ENCODE data around the gene ACTL10.

The ACTL10 gene

GRCh38 chr20:33635341-33635740 is 31.4 kb upstream of the ACTL10 start:
- TF ChIP-seq ZBTB7A (IDR thresholded peaks at IDR 0.05; ENCODE audit: low read depth) (no peak), FOXM1 (IDR thresholded peaks at IDR 0.05; ENCODE audit: borderline replicate concordance, low read depth) (no peak), EP300 (IDR thresholded peaks at IDR 0.05; ENCODE audit: borderline replicate concordance) (no peak), CEBPB (IDR thresholded peaks at IDR 0.05) (no peak), RAD21 (IDR thresholded peaks at IDR 0.05; ENCODE audit: low read depth) (no peak), TAF1 (IDR thresholded peaks at IDR 0.05; ENCODE audit: low read depth) (no peak), TCF12 (IDR thresholded peaks at IDR 0.05; ENCODE audit: low read depth) (no peak)

- TF ChIP-seq YY1 (IDR thresholded peaks at IDR 0.05; ENCODE audit: low read depth) = no peak
- TF ChIP-seq NFIC (IDR thresholded peaks at IDR 0.05) = no peak
- TF ChIP-seq, protein P1, sequence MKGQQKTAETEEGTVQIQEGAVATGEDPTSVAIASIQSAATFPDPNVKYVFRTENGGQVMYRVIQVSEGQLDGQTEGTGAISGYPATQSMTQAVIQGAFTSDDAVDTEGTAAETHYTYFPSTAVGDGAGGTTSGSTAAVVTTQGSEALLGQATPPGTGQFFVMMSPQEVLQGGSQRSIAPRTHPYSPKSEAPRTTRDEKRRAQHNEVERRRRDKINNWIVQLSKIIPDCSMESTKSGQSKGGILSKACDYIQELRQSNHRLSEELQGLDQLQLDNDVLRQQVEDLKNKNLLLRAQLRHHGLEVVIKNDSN (IDR thresholded peaks at IDR 0.05) = no peak
- TF ChIP-seq CREB1 (IDR thresholded peaks at IDR 0.05; ENCODE audit: low read depth) = no peak
- TF ChIP-seq, protein P2, sequence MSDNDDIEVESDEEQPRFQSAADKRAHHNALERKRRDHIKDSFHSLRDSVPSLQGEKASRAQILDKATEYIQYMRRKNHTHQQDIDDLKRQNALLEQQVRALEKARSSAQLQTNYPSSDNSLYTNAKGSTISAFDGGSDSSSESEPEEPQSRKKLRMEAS (IDR thresholded peaks at IDR 0.05) = no peak
- no peak for TF ChIP-seq RAD21 (IDR thresholded peaks at IDR 0.05; ENCODE audit: low read depth)
- no peak for TF ChIP-seq FOXM1 (IDR thresholded peaks at IDR 0.05; ENCODE audit: borderline replicate concordance, low read depth)
- TF ChIP-seq, protein P3, sequence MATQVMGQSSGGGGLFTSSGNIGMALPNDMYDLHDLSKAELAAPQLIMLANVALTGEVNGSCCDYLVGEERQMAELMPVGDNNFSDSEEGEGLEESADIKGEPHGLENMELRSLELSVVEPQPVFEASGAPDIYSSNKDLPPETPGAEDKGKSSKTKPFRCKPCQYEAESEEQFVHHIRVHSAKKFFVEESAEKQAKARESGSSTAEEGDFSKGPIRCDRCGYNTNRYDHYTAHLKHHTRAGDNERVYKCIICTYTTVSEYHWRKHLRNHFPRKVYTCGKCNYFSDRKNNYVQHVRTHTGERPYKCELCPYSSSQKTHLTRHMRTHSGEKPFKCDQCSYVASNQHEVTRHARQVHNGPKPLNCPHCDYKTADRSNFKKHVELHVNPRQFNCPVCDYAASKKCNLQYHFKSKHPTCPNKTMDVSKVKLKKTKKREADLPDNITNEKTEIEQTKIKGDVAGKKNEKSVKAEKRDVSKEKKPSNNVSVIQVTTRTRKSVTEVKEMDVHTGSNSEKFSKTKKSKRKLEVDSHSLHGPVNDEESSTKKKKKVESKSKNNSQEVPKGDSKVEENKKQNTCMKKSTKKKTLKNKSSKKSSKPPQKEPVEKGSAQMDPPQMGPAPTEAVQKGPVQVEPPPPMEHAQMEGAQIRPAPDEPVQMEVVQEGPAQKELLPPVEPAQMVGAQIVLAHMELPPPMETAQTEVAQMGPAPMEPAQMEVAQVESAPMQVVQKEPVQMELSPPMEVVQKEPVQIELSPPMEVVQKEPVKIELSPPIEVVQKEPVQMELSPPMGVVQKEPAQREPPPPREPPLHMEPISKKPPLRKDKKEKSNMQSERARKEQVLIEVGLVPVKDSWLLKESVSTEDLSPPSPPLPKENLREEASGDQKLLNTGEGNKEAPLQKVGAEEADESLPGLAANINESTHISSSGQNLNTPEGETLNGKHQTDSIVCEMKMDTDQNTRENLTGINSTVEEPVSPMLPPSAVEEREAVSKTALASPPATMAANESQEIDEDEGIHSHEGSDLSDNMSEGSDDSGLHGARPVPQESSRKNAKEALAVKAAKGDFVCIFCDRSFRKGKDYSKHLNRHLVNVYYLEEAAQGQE (IDR thresholded peaks at IDR 0.05; ENCODE audit: low read depth) = no peak
- TF ChIP-seq ZBTB7A (IDR thresholded peaks at IDR 0.05; ENCODE audit: low read depth) = no peak
- no peak for TF ChIP-seq EGR1 (IDR thresholded peaks at IDR 0.05)
- no peak for TF ChIP-seq TAF1 (IDR thresholded peaks at IDR 0.05; ENCODE audit: low read depth)
- TF ChIP-seq TCF12 (IDR thresholded peaks at IDR 0.05; ENCODE audit: low read depth) = no peak
- no peak for TF ChIP-seq TEAD4 (IDR thresholded peaks at IDR 0.05)
- no peak for TF ChIP-seq CEBPB (IDR thresholded peaks at IDR 0.05)
These were observed 30.0 kb upstream of the ACTL10 start for GRCh38 chr20:33636776-33637175.

DNA sequence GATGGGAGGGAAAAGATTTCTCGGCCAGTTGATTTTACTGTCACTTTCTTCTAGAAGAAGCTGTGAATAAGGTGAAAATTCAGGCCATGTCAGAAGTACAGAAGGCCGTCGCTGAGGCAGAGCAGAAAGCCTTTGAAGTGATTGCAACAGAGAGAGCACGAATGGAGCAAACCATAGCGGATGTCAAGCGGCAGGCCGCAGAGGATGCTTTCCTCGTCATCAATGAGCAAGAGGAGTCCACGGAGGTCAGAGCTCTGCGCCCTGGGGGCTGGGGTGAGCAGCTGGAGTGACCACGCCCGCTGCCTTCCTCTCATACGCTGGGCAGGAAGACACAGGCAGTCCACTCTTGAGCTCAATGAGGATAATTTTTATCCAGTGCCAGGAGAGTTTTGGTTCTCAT is 26.5 kb upstream of the ACTL10 start:
- TF ChIP-seq ZBTB7A (IDR thresholded peaks at IDR 0.05; ENCODE audit: low read depth) (no peak), EGR1 (IDR thresholded peaks at IDR 0.05) (no peak), TAF1 (IDR thresholded peaks at IDR 0.05; ENCODE audit: low read depth) (no peak), EP300 (IDR thresholded peaks at IDR 0.05; ENCODE audit: borderline replicate concordance) (no peak), NFIC (IDR thresholded peaks at IDR 0.05) (no peak), RAD21 (IDR thresholded peaks at IDR 0.05; ENCODE audit: low read depth) (no peak), TCF12 (IDR thresholded peaks at IDR 0.05; ENCODE audit: low read depth) (no peak), FOXM1 (IDR thresholded peaks at IDR 0.05; ENCODE audit: borderline replicate concordance, low read depth) (no peak), YY1 (IDR thresholded peaks at IDR 0.05; ENCODE audit: low read depth) (no peak)
- TF ChIP-seq, protein P3 (IDR thresholded peaks at IDR 0.05; ENCODE audit: low read depth) = no peak
- TF ChIP-seq, protein P2 (IDR thresholded peaks at IDR 0.05) = no peak

DNA sequence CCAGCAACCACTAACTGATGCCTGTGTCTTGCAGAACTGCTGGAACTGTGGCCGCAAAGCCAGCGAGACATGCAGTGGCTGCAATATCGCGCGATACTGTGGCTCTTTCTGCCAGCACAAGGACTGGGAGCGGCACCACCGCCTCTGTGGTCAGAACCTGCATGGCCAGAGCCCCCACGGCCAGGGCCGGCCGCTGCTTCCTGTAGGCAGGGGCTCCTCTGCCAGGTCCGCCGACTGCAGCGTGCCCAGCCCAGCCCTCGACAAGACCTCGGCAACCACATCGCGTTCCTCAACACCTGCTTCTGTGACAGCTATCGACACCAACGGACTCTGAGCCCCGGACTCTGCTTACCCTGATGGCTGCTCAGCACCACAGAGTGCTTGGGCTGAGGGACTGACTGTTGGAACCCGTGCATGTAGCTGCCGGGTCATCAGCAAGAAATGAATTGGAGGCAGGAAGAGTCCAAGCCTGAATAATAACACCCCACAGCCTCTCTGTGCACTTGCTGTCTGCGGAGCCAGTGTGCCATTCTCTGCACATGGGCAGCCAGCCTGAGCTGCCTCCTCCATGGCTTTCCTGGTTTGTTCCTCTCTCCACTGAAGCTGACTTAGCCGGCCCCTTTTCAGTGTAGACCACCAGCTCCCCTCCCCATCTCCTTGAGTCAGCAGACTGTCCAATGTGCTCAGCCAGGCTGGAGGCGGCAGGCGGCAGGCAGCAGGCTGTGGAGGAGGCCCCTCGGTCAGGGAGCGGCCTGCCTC is 22.3 kb upstream of the ACTL10 start:
- TF ChIP-seq CEBPB (IDR thresholded peaks at IDR 0.05) (no peak), FOXM1 (IDR thresholded peaks at IDR 0.05; ENCODE audit: borderline replicate concordance, low read depth) (no peak), NFIC (IDR thresholded peaks at IDR 0.05) (no peak), RAD21 (IDR thresholded peaks at IDR 0.05; ENCODE audit: low read depth) (no peak), ZBTB7A (IDR thresholded peaks at IDR 0.05; ENCODE audit: low read depth) (no peak), TAF1 (IDR thresholded peaks at IDR 0.05; ENCODE audit: low read depth) (no peak), EGR1 (IDR thresholded peaks at IDR 0.05) (no peak), TEAD4 (IDR thresholded peaks at IDR 0.05) (no peak), EP300 (IDR thresholded peaks at IDR 0.05; ENCODE audit: borderline replicate concordance) (no peak)
- TF ChIP-seq, protein P1 (IDR thresholded peaks at IDR 0.05) = no peak
- TF ChIP-seq, protein P3 (IDR thresholded peaks at IDR 0.05; ENCODE audit: low read depth) = no peak

All from Ishikawa (cell line).